Adrenal gland (tissue), 12 donors: ENCODE data around the gene ACACB. TPM values are rescaled to one million over a fixed set of nuclear protein-coding genes. Genes with fewer than 3 reads are reported as not detected.
A peak's percentile ranks its signal among the peaks of the same experiment; 100 is the strongest.

ENCODE experiments used
- DNase-seq, 7 donors: peaks; one replicate each; pipeline ENCODE4 v3.0.0-alpha.2; 2019 to 2020
- H3K27ac ChIP-seq, 5 donors: fragments of 200-600 bp; sonication (generic) in 4 of 5; 1 replicate in 3 of 5; 2 replicates in 2 of 5; pipeline versions ENCODE4 v1.5.1 to v1.8.0; 2016 to 2020; ENCODE audit warnings: mild to moderate bottlenecking in 1 of 5
- H3K27me3 ChIP-seq: fragments of 200-600 bp; 2 replicates; pipeline ENCODE4 v1.8.0; 2021
- H3K36me3 ChIP-seq, 2 donors: fragments of 200-600 bp; replicated peaks in 1 of 2; 1 replicate in 1 of 2; 2 replicates in 1 of 2; pipeline versions ENCODE4 v1.5.1 to v1.8.0; 2018 to 2022
- H3K4me1 ChIP-seq, 2 donors: fragments of 200-600 bp; replicated peaks in 1 of 2; 1 replicate in 1 of 2; 2 replicates in 1 of 2; pipeline versions ENCODE4 v1.5.1 to v1.8.0; 2018 to 2021
- H3K4me3 ChIP-seq, 4 donors: fragments of 200-600 bp; sonication (generic) in 3 of 4; one replicate each; pipeline ENCODE4 v1.5.1; 2016 to 2018
- H3K9me3 ChIP-seq, 3 donors: fragments of 200-600 bp; sonication (generic) in 1 of 3; replicated peaks in 1 of 3; 1 replicate in 2 of 3; 2 replicates in 1 of 3; pipeline versions ENCODE4 v1.5.1 to v1.8.0; 2016 to 2021
- POLR2A ChIP-seq, 2 donors: fragments of 450-650 bp; IDR thresholded peaks; one replicate each; pipeline ENCODE4 v1.6.1; 2017; ENCODE audit warnings: antibody characterized with exemption in 2 of 2, mild to moderate bottlenecking in 2 of 2, moderate library complexity in 1 of 2
- WGBS, 4 donors: extraction: QIAGEN DNeasy Blood & Tissue Kit in 2 of 4; methylation state at CpG; one replicate each; pipeline versions ENCODE4 v1.1.5 to v1.1.7; 2013 to 2017; 5-methylcytosine and 5-hydroxymethylcytosine counted together
- intact Hi-C, 2 donors: fragments of 100-400 bp; cut with DNase I; formaldehyde crosslinking; loops; one replicate each; pipeline versions ENCODE4 v1.14.1 to v1.15.0; 2022 to 2023
- polyA plus RNA-seq, 3 donors: library from polyadenylated mRNA; stranded (reverse); fragments of 200-250 nt in 2 of 3; fragments of 350-450 nt in 1 of 3; fragmentation: Illumina TruSeq in 1 of 3; extraction: RNeasy Lipid Tissue Mini Kit (QIAGEN cat#74804) in 1 of 3; gene quantifications; one replicate each; pipeline ENCODE4 v1.2.3, GENCODE V29; 2013 to 2014
- total RNA-seq, 9 donors: library from RNA; depleted of rRNA in 4 of 9; stranded (reverse); fragments of >200 nt in 4 of 9; fragments of 120-200 nt in 1 of 9; fragmentation: NEBNext Ultra II Directional in 1 of 9; extraction: Animal tissue kit (Norgen Biotek cat#: 25700) in 1 of 9; gene quantifications; one replicate each; pipeline versions ENCODE4 v1.1.0 to v1.2.4, GENCODE V29; 2013 to 2023
- TF ChIP-seq, protein P1 (sequence below), 6 experiments: fragments of 450-650 bp in 4 of 6; fragments of 200-600 bp in 2 of 6; sonication (generic) in 1 of 6; IDR thresholded peaks; 1 replicate in 5 of 6; 2 replicates in 1 of 6; pipeline versions ENCODE4 v1.5.1 to v1.8.0; 2016 to 2021; ENCODE audit warnings: antibody characterized with exemption in 6 of 6, mild to moderate bottlenecking in 2 of 6, moderate library complexity in 1 of 6
- donor health status: healthy with polysubstance abuse.
- donor health status: Bipolar disorder and iron deficiency.
- donor health status: DM: yes; HTN: yes; CAD: no.
- donor health status: DM: no; HTN: no; CAD: no.
- donor health status: DM: no; HTN: no; CAD: no.
- donor health status: DM: yes; HTN: yes; CAD: no.

Gene ACACB
- total and polyA plus RNA-seq, 12 donors = 35.5 to 143 (median 65.7) TPM

GRCh38 chr12:109258607-109259544 is 142.5 kb downstream of the ACACB start:
- TF ChIP-seq, protein P1, sequence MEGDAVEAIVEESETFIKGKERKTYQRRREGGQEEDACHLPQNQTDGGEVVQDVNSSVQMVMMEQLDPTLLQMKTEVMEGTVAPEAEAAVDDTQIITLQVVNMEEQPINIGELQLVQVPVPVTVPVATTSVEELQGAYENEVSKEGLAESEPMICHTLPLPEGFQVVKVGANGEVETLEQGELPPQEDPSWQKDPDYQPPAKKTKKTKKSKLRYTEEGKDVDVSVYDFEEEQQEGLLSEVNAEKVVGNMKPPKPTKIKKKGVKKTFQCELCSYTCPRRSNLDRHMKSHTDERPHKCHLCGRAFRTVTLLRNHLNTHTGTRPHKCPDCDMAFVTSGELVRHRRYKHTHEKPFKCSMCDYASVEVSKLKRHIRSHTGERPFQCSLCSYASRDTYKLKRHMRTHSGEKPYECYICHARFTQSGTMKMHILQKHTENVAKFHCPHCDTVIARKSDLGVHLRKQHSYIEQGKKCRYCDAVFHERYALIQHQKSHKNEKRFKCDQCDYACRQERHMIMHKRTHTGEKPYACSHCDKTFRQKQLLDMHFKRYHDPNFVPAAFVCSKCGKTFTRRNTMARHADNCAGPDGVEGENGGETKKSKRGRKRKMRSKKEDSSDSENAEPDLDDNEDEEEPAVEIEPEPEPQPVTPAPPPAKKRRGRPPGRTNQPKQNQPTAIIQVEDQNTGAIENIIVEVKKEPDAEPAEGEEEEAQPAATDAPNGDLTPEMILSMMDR (IDR thresholded peaks at IDR 0.05) = no peak
- no peak for TF ChIP-seq POLR2A (IDR thresholded peaks at IDR 0.05)
- intact Hi-C loops = no loop called here
- no peak overlapping the region for H3K4me3 ChIP-seq
- no peak overlapping the region for H3K27ac ChIP-seq
- DNase-seq = no peak
- WGBS, 4 donors = 73 to 80% (median 75%) methylated on average over 9 to 16 of the region's 16 CpGs
- no peaks in the 10 kb centered on the region for H3K4me1 ChIP-seq
- peaks cover 0 to 72% of the 10 kb centered on the region in 2 donors for H3K36me3 ChIP-seq
- no peaks in the 10 kb centered on the region for H3K9me3 ChIP-seq
- no peaks in the 10 kb centered on the region for H3K27me3 ChIP-seq

DNA sequence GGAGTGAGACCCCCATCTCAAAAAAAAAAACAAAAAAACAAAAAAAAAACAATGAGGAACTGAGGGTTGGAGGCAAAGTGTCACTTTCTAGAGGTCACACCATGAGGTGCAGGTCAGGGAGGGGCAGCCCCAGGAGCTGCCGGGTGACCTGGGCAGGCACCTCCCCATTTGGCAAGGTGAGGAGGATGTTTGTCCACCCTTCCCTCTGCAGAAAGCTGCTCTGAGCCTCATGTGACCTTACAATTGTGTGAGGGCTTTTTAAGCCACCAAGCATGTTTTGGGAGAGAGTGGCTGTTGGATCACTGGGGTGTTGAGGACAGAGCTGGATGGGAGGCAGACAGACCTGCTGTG is 143.1 kb downstream of the ACACB start:
- no peak for TF ChIP-seq POLR2A (IDR thresholded peaks at IDR 0.05)
- TF ChIP-seq, protein P1 (IDR thresholded peaks at IDR 0.05) = no peak
- intact Hi-C loops = no loop called here
- no peak for DNase-seq
- Histone ChIP-seq H3K36me3 (peaks cover 0 to 68% of the 10 kb centered on the region in 2 donors), H3K4me1 (no peaks in the 10 kb centered on the region), H3K27ac (no peak overlapping the region), H3K27me3 (no peaks in the 10 kb centered on the region), H3K4me3 (no peak overlapping the region), H3K9me3 (no peaks in the 10 kb centered on the region)
- WGBS, 4 donors = 36 to 73% (median 66%) methylated on average over 1 of the region's 1 CpG

DNA sequence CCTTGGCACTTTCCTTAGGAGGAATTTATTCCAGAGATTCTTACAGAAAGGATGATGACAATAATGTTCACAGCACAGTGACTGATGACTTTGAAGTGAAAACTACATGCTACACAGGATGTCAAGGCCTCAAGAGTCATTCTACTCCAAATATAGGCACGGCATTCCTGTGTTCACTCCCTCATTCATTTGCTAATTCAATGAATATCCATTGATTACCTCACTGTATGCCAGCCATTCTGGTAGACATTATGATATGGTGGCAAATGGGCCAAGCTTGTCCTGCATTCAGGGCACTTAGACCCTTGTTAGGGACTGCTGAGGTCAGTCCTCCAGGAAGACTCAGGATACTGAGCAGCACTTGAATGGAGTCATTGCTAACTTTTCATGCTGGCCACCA is 144.7 kb downstream of the ACACB start:
- no peak overlapping the region for H3K4me3 ChIP-seq
- peaks cover 0 to 70% of the 10 kb centered on the region in 2 donors for H3K36me3 ChIP-seq
- H3K27me3 ChIP-seq = no peaks in the 10 kb centered on the region
- H3K9me3 ChIP-seq = no peaks in the 10 kb centered on the region
- peak overlapping the region in 1 of 5 donors; percentile 10 for H3K27ac ChIP-seq
- WGBS, 4 donors = 38 to 74% (median 48%) methylated on average over 1 of the region's 1 CpG
- no peak for TF ChIP-seq POLR2A (IDR thresholded peaks at IDR 0.05)
- TF ChIP-seq, protein P1 (IDR thresholded peaks at IDR 0.05) = no peak
- DNase-seq = no peak
- intact Hi-C loops = no loop called here
- no peaks in the 10 kb centered on the region for H3K4me1 ChIP-seq

DNA sequence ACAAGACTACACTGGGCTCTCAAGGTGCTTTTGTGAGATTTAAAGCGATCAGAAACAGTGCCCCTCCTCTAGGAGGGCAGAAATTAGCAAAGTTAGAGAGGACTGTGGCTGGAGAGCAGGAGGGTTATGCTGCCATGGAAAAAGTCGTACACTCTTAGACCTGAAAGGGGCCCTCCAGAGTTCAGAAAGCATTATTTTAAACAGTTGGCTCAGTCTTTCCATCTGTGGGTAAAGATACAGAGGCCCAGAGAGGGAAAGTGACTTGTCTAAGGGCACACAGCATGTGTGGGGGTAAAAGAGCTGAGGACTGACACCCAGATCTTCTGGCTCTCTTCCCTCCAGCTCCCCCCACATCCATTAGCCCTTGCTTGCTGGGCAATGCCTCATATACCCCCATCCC is 145.6 kb downstream of the ACACB start:
- H3K36me3 ChIP-seq = peaks cover 0 to 69% of the 10 kb centered on the region in 2 donors
- WGBS, 4 donors = 84 to 94% (median 90%) methylated on average over 2 of the region's 2 CpGs
- no peak overlapping the region for H3K27ac ChIP-seq
- H3K9me3 ChIP-seq = no peaks in the 10 kb centered on the region
- H3K4me3 ChIP-seq = no peak overlapping the region
- no peaks in the 10 kb centered on the region for H3K27me3 ChIP-seq
- TF ChIP-seq, protein P1 (IDR thresholded peaks at IDR 0.05) = no peak
- TF ChIP-seq POLR2A (IDR thresholded peaks at IDR 0.05) = no peak
- intact Hi-C loops = no loop called here
- H3K4me1 ChIP-seq = no peaks in the 10 kb centered on the region
- no peak for DNase-seq
